GM18526 (cell line): Measurements from ENCODE around the gene MX2.

ENCODE experiments used
- POLR2A ChIP-seq: IDR thresholded peaks from 3 replicates; pipeline ENCODE4 v1.6.1; 2011; ENCODE audit not compliant: insufficient read length; ENCODE audit errors: extremely low read depth

MX2 gene

GRCh38 chr21:41367945-41368734 is 6.3 kb downstream of the MX2 start:
- TF ChIP-seq POLR2A = no peak

- TF ChIP-seq POLR2A = no peak
Observed at GRCh38 chr21:41368735-41369104, 6.9 kb downstream of the MX2 start.

DNA sequence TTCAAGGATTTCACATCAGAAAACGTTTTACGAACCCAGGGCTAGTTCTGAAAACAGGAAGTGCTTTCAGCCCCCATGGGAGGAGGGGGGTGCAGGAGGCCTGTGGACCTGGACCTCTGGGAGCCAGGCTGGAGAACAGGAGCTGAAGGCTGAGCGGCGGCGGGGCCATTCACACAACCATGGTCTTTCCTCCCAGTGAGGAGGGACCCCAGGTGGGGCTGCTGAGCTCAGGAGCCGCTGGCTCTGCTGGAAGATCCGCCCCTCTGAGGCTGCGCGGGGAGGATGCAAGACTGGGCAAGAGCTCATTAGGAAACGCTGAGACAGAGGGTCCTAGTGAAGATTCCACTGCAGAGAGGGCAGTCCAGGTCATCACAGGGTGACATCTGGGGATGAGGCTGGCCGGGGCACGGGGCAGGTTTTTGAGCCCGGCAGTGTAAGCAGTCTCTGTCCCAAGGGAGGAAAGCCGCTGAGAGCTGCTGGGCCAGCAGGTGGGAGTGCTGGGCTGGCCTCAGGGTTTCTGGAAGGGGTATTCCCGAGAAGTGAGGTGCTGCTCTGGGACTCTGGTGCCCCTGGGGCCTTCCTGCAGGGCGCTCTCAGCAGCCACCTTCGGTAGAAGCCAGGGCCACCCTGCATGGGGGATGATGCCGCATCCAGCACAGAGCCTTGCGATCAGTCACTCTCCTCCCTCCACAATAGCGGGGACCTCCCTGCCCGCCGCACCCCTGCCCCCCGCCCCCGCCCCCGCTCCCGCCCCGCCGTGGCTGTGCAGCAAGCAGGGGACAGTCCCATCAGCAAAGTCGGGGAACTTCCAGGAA is 7.5 kb downstream of the MX2 start:
- no peak for TF ChIP-seq POLR2A

DNA sequence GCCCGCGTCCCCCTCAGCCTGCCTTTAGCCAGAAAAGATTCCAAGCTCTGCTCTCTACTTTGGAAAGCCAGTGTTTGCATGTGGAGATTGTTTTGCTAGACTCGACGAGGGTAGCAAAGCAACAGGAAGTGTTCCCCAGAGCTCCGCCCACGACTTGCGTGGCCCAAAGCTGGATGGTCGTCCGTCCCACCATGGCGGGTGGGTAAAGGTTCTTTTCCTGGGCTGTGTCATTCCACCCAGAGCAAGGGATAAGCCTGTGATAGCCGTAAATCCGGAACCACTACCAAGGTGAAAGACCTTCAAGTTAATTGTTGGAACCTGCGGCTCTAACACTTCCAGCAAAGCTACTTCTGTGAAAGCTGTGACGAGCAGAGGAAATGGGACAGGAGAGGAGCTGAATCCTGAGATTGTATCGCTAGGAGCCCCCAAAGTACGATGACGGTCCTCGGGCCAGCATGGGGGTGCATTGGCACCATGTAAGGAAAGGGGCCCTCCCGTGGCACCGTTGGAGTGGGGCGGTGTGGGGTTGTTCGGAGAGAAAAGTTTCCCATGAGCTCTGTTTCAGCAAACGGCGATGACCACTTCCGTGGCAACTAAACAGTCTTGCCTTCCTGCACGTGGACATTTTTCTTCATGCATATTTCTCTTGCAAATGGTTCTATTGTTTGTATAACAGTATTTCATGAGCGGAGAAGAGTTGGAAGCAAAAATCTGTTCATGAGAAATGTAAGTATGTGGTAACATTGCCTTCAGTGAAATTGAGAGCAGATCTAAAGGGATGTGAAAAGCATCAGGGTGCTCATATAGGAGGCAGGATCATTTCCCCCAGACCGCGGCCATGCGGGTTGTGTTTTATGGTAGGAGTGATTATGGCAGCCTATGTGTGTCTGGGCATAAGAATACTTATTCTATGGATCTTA is 8.4 kb downstream of the MX2 start:
- no peak for TF ChIP-seq POLR2A

DNA sequence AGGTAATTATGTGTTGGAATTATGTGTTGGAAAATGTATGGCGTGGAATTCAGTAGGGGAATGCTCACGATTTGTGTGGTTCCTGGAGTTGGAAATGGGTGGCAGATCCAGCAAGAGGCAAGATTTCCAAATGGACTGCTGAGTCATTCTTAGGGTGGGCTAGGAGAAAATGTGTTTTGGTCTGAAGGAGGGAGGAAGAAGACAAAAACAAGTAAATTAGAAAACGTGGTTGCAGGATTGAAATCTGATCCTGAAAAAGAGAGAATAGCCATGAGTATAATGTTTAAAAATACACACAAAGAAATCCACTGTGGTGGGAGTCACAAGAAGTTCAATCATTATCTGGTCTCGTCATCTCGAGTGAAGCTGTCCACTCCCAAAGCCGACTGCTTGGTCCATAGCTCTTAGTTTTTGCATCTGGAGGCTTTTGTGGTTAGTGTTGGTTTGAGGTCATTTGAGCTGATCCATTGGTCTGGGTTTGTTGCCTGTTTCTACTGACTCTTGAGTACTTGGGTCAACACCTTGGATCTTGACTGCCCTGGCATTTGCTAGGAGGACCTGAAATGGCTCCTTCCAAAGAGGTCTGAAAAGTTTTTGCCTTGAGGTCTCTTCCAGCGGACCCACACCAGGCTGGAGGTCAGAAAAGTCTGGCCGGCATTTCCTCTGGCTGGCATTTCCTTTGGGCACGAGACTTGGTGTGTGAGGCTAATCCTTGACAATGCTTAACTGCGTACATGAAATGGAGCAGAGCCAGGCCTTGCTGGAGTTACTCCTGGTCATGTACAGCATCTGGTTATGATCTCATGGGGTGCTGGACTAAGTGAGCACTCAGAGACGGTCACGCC is 9.2 kb downstream of the MX2 start:
- no peak for TF ChIP-seq POLR2A

DNA sequence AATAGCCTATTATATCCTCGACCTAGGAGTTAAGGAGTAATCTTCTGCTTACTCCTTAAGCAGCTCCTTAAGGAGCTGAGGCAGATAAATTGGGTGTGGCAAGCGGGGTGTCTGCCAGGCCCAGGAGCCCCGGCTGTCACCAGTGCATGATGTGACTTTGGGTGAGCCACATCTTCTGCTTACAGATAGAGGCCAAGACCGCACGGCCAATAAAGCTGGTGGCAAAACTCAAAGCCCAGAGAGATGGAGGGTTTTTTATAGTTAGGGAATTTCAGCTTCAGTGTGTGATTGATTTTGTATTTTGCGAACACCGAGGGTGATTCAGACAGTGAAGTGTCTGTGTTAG is 9.8 kb downstream of the MX2 start:
- TF ChIP-seq POLR2A = no peak

- TF ChIP-seq POLR2A = no peak
Observed at GRCh38 chr21:41373253-41373652, 11.4 kb downstream of the MX2 start.

GRCh38 chr21:41373763-41374162 is 11.9 kb downstream of the MX2 start:
- no peak for TF ChIP-seq POLR2A

DNA sequence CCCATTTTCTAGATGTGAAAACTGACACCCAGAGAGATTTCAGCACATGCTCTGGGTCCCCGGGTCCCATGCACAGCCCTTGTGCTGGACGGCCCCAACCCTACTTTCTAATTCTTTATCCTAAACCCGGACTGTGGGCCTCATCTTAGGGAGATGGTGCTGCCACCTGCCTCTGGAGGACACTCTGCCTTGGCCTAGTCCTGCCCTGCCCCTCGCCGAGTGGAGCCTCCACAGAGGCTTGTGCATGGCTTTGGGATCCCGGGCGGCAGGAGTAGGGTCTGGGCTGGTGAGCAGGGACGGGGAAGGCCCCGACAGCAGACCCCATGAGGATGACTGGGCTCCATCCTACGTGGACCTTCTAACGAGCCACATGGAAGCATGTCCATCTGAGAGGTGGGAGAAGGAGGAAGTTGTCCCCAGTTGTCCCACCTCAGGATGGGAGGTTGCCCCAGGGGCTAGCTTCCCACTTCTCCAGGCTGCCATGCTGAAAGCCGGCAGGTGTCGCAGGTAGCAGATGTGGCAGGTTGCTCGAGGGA is 12.4 kb downstream of the MX2 start:
- no peak for TF ChIP-seq POLR2A

- no peak for TF ChIP-seq POLR2A
Observed at GRCh38 chr21:41374867-41375533, 13.2 kb downstream of the MX2 start.

GRCh38 chr21:41375875-41376274 is 14.0 kb downstream of the MX2 start:
- TF ChIP-seq POLR2A = no peak

- TF ChIP-seq POLR2A = no peak
Observed at GRCh38 chr21:41377715-41378114, 15.9 kb downstream of the MX2 start.

DNA sequence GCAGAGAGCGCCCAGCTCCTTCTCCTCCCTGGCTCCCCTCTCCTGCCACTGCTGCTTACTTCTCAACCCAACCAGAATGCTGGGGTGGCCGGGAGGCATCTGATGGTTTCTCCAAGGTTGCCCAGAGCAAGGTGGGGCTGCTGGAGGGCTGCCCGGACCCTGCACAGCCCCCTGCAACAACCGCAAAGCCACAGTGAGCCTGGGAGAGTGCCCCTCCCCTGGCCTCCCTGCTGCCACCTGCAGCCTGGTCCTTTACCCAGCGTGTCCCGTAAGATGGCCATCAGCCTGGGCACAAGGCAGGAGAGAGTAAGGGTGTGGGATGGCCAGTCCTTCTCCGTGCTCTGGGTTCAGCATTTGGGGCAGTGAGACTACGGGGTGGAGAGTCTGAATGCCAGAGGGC is 17.0 kb downstream of the MX2 start:
- TF ChIP-seq POLR2A = no peak

DNA sequence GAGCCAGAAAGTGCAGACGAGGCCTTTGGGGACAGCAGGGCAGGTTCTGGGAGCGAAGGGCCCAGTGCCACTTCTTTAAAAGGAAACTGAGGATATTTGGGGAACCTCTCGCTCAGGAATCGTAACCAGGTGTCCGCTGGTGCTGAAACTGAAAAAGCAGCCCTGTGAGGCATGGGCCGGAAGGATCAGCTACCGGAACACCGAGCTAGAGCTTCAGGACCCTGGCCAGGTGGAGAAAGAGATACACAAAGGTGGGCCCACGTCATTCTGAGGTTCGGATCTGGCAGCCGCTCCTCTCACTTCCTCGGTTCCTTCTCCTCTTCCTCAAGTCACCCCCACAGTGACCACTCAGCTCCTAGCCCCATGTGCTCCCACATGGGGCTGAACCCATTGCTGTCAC is 18.1 kb downstream of the MX2 start:
- no peak for TF ChIP-seq POLR2A
